ENCODE measurements around the gene SLC7A6OS.

SLC7A6OS gene

DNA sequence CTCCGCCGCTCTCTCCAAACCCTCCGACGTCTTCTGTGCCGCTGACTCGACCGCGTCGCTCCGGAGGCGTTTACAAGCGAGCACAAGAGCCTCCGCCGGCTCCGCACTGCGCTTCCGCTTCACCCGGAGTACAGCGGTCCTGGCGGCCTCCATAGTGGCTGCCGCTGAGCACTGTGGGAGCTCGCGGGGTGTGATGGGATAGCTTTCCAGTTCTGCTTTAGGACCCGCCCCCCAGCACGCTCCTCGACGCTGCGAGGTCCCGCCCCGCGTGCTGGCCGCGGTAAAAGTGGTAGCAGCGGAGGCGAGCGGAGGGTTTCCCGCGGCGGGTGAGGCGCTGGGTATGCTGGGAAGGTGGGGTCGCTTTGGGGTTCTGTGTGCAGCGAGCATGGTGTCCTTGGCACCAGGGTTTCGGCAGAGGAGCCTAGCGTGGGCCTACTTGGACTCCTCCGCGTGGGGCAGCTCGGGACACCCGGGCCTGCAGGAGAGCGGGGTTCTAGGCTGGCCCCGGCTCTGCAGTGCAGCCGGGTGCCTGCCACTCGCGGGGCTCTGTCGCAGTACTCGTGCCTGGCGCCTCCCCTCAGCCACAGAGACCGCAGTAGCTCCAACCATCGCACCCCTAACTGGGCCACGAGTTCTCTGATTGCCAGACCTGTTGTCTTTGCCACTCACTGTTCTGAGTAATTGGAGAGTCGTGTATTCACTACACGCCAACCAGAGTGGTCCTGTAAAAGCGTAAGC lies at the start of gene SLC7A6OS, which contains the start of gene PRMT7:
TSS of gene SLC7A6OS (minus strand) at position 173 of the 738 bp plus-strand sequence. CDS start at position 153, 20 bp downstream.
TSS of gene PRMT7 (plus strand) at position 246 of the 738 bp plus-strand sequence. CDS start 4,961 bp downstream, outside the sequence.
- DNase-seq (ENCODE audit: low spot score) = peak; percentile 91

DNA sequence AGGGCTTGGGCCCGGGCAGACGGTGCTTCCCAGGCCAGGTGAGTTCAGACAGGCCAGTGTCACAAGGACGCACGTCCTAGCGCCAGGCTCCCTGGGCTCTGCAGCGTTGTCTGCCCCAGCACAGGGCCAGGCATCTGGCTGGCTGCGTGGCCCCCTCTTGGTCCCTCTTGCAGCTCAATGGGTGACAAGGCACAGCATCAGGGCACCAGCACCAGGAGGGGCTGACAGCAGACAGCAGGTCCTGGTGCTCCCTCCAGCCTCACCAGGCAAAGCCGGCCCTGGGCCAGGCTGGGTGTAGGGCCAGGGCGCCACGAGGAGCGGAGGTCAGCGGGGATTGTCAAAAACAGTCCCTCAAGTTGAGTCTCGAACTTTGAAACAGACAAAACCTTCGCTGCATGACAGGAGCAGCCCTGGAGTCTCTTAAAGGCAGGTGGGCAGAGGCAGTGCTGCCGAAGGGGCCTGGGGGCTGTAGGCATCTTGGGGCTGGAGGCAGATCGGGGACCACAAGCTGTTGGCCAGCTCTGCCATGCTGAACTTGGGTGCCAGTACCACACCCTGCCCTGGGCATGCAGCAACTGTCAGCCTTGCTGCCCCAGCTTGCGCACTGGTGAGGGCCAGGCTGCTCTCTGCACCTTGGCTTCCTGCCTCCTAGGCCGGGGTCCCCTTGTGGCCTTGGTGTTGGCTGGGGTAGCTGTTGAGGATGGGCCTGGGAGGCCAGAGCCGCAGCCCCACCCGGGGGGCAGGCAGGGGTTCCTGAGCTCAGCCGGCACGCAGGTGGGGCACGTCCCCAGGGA lies 48.8 kb upstream of the SLC7A6OS start:
- no peak for DNase-seq (ENCODE audit: low spot score)

DNA sequence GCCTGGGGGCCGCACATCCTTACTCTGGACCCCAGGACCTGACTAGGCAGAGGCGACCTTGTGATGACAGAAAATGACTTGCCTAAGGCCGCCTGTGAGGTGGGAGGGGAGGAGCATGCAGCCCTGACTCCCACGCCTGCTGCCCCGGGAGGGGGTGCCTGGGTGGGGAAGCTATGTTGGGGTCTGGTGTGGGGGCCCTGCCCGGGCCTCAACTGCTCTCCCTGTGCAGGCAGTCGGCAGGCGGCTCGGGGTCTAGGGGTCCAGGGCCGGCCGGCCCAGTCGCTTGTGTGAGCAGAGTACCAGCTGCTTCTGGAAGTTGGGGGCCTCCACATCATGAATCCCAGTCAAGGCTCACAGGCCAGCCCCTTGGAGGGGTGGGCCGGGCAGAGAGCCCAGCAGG lies 48.2 kb upstream of the SLC7A6OS start:
- DNase-seq (ENCODE audit: low spot score) = no peak

- no peak for DNase-seq (ENCODE audit: low spot score)
Measured at GRCh38 chr16:68357923-68358322, 47.2 kb upstream of the SLC7A6OS start.

DNA sequence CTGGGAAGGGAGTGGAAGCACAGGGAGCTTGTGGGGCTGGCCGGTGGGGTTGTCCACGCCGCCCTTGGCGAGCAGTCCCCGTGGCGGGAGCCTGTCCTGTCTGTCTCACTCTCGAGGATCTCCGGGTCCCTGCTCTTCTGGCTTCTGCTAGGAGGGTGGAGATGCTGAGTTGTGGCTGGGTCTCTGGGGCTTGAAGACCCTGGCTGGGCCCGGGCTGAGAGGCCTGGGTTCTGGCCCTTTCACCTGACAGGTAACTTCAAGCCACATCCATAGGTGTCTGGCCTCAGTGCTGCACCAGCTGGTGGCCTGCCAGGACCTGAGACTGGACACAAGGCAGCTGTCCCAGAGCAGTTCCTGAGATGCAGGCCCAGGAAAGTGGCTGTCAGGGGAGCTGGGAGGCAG lies 46.8 kb upstream of the SLC7A6OS start:
- DNase-seq (ENCODE audit: low spot score) = no peak

DNA sequence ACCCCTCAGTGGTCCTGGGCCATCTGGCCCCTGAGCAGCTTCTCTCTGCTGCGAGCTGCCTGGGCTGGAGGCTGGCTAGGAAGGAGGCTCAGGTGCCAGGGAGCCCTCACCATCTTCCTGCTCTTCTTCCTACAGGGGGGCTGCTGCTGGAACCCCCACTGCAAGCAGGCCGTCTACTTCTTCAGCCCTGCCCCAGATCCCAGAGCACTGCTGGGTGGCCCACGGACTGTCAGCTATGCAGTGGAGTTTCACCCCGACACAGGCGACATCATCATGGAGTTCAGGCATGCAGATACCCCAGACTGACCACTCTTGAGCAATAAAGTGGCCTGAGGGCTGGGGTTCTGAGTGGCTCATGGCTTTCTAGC lies 46.2 kb upstream of the SLC7A6OS start:
- DNase-seq (ENCODE audit: low spot score) = no peak

DNA sequence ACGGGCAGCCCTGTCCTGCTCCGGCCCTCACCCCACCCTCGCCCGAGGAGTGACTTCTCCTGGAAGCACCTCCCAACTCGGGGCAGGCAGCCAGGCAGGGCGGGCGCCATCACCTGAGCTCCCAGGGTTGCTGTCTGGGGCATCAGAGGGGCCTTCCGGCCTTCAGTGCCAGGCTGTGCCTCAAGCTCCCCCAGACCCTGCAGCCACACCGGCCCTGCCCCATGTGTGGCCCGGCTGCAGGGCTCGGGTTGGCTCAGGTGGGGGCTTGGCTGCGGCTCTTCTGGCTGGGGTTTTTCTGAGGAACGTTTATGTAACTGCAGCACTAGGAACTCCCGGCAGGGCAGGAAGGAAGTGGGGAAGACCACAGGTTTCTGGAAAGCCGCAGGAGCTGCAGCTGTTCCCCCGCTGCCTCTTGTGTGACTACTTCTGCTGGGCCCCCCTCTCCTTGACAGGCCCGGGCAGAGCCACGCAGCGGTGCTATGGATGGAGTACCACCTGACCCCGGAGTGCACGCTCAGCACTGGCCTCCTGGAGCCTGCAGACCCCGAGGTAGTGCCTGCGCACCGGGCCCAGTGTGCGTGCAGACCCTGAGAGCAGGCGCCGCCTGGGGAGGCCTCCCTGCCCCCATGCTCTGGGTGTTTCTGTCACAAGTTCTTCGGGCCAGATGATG lies 45.6 kb upstream of the SLC7A6OS start:
- no peak for DNase-seq (ENCODE audit: low spot score)

DNA sequence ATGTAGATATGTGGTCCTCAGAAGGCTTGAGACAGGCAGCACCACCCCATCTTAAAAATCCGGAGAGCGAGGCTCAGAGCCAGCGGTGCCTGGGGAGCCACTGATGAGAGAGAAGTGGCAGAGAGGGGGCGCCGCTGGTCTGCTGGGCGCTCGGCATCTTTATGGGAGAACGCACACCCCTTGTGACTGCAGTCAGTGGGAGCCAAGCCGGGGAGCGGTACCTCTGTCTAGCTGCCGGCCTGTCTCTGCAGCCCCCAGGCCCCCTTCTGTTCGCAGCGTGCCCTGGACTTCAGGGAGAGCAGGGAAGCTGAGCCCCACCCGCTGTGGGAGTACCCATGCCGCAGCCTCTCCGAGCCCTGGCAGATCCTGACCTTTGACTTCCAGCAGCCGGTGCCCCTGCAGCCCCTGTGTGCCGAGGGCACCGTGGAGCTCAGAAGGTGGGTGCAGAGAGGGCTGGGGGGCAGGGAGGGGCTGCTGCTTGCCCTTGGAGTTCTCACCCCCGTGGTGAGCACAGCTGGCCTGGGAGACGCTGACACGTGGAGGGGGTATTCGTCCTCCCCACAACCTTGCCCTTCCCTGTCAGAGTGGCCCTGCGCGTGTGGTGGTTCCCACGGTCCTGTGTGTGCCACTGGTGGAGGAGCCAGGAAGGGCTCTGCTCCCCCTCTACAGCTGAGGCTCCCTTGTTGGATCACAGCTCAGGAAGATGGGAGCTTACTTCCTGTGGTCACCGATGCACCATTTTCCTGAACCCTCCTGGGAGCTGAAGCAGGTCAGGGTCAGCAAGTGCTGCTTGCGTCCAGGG lies 44.9 kb upstream of the SLC7A6OS start:
- no peak for DNase-seq (ENCODE audit: low spot score)

- DNase-seq (ENCODE audit: low spot score) = no peak
Measured at GRCh38 chr16:68354816-68355215, 44.1 kb upstream of the SLC7A6OS start.

GRCh38 chr16:68353366-68353765 lies 42.6 kb upstream of the SLC7A6OS start:
- no peak for DNase-seq (ENCODE audit: low spot score)

- no peak for DNase-seq (ENCODE audit: low spot score)
Measured at GRCh38 chr16:68351991-68352431, 41.3 kb upstream of the SLC7A6OS start.

DNA sequence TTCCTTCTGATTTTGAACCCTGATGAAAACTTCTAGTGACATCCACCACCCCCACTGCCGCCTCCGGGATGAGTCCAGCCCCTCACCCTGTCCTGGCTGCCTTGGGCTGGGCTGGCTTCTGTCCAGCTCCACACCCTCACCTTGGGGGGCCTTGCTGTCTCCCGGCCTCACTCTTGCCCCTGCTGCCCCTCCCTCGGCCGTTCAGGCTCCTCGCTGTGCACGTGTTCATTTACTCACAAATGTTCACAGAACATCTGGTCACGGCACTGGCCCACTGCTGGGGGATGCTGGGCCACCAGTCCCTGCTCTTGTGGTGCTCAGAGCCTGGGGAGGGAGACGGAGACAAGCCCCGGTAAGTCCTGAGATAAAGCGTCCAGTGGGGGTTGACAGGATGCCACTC lies 40.7 kb upstream of the SLC7A6OS start:
- DNase-seq (ENCODE audit: low spot score) = no peak

DNA sequence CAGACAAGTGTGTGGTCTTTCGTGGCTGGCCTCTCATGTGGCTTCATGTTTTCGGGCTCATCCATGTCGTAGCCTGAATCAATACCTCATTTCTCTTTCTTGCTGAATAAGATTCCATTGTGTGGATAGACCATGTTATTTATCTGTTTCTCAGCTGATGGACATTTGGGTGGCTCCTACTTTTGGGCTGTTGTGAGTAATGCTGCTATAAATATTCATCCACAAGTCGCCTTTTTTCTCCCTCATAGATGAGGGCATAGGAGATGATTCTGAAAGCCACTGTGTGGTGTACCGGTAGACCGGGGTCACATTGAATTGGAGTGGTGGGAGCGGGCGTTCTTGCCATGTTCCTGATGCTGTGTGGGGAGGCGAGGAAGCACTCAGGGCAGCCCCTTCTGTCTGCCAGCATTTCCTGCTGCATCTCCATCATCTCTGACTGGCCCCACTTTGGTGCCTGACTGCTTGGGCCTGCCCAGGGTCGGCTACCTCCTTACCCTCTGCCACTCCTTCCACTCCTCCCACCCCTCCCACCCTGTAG lies 40.1 kb upstream of the SLC7A6OS start:
- DNase-seq (ENCODE audit: low spot score) = no peak

DNA sequence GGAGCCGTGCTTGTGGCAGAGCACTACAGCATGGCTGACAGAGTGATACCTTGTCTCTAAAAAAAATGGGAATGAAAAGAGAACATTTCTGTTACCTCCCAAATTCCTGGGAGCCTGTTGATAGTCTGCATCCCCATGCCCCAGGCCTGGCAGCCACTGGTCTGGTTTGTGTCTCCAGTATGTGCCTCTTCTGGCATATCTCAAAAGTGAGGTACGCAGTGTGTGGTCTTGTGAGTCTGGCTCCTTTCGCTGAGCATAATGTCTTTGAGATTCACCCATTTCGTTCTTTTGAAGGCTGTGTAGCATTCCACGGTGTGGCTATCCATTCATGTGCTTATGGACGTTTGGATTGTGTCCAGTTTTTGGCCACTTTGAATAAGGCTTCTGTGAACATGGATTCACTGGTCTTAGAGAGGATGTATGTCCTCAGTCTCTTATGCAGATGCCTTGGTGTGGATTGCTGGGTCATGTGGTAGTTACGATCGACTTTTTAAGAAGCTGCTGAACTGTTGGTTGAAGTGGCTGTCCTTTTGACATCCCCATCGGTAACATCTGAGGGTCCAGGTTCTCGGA lies 39.2 kb upstream of the SLC7A6OS start:
- no peak for DNase-seq (ENCODE audit: low spot score)

GRCh38 chr16:68348639-68349445 lies 38.1 kb upstream of the SLC7A6OS start:
- DNase-seq (ENCODE audit: low spot score) = no peak

DNA sequence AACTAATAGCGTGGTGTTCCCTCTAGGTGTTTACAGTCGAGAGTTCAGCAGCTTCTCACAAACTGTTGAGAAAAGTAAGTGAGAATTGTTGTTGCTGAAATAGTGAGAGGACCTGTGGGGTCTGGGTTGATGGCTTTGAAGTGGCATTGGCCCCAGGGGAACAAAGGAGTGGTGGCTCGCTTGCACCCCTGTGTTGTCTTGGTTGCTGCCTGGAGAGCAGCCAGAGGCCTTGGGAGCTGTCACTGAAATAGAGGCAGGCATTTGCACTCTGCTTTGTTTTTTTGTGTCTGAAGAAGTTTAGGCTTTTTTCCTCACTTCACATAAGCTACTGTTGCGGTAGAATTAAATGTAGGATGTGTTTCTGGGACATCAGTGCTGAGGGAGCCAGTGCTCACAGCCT lies 36.9 kb upstream of the SLC7A6OS start:
- no peak for DNase-seq (ENCODE audit: low spot score)

DNA sequence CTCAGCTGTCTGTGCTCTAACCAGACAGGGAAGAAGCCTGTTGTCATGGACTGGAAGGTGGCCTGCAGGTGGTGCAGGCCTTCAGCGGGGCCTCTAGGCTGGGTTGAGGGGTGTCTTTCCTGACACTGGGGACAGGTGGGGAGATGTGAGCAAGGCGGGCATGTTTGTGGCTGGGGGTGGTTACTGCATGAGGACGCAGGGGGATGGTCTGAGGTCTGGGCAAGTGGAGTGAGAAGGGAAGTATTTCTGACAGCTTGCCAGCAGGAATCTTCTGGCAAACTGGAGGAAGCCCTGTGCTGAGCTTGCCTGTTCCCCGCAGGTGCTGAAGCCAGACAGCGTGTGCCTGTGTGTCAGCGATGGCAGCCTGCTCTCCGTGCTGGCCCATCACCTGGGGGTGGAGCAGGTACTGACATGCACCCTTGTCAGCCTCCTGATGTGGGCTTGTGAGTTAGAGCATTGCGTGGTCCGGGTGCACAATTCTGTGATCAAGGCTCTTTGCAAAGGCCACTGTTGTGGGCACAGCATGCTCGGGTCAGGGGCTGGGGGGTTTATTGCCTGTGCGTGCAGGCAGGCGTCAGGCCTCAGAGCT lies 36.2 kb upstream of the SLC7A6OS start:
- no peak for DNase-seq (ENCODE audit: low spot score)

DNA sequence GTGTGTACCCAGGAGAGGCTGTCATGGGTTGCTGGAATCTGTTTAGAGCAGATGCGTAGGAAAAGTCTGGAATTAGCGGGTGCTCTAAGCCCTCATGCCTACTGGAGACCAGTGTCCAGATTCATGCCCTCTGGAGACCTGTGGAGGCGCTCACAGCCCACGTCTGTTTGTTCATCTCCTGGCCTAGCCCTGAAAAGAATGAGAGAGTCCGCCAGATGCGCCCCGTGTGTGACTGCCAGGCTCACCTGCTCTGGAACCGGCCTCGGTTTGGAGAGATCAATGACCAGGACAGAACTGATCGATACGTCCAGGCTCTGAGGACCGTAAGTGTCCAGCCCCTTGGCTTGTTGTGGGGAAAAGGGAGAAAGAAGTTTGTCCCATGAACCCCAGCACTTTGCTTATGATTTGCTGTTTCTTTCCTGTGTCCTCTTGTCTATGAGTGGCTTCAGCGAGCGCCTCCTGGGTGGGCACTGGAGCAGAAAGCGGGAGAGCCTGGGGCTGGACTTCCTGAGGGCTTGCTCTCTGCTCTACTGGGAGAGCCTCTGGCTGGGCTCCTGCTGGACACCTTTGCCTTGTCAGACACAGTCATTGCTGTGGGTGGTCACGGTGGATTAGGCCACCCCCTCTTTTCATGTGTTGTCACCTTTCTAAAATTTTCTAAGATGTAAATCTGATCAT lies 35.4 kb upstream of the SLC7A6OS start:
- no peak for DNase-seq (ENCODE audit: low spot score)

DNA sequence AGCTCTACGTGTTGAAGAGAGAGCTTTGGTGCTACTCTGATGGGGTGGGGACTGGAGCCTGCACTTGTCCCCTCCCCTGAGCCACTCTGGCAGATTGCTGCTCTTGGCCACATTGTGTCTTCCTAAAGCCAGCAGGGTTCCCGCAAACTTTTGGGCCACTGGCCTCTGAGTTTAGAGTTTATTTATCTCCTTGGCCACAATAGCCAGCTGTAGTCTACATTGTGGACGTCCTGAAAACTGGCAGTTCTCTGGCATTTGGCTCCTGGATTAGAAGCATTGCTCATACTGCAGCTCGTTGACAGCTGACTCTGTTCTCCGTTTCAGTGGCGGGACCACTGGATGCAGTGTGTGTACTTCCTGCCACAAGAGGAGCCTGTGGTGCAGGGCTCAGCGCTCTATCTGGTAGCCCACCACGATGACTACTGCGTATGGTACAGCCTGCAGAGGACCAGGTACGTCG lies 34.6 kb upstream of the SLC7A6OS start:
- no peak for DNase-seq (ENCODE audit: low spot score)

Measured in SW480 (cell line).